HG02610 (cell line): ENCODE results near the gene DUSP7.

Experiments used
- ATAC-seq: cut with Tn5 transposase; IDR thresholded peaks from one replicate; pipeline ENCODE4 v1.9.1; 2021; ENCODE audit warnings: mild to moderate bottlenecking, moderate library complexity; ENCODE audit not compliant: unreplicated experiment

The DUSP7 gene, protein sequence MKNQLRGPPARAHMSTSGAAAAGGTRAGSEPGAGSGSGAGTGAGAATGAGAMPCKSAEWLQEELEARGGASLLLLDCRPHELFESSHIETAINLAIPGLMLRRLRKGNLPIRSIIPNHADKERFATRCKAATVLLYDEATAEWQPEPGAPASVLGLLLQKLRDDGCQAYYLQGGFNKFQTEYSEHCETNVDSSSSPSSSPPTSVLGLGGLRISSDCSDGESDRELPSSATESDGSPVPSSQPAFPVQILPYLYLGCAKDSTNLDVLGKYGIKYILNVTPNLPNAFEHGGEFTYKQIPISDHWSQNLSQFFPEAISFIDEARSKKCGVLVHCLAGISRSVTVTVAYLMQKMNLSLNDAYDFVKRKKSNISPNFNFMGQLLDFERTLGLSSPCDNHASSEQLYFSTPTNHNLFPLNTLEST

GRCh38 chr3:52056521-52056967 is at the start of gene DUSP7:
TSS of gene DUSP7 (minus strand) at chr3:52056571. CDS start at chr3:52056366, 205 bp downstream.
- ATAC-seq: peak; percentile 20

DNA sequence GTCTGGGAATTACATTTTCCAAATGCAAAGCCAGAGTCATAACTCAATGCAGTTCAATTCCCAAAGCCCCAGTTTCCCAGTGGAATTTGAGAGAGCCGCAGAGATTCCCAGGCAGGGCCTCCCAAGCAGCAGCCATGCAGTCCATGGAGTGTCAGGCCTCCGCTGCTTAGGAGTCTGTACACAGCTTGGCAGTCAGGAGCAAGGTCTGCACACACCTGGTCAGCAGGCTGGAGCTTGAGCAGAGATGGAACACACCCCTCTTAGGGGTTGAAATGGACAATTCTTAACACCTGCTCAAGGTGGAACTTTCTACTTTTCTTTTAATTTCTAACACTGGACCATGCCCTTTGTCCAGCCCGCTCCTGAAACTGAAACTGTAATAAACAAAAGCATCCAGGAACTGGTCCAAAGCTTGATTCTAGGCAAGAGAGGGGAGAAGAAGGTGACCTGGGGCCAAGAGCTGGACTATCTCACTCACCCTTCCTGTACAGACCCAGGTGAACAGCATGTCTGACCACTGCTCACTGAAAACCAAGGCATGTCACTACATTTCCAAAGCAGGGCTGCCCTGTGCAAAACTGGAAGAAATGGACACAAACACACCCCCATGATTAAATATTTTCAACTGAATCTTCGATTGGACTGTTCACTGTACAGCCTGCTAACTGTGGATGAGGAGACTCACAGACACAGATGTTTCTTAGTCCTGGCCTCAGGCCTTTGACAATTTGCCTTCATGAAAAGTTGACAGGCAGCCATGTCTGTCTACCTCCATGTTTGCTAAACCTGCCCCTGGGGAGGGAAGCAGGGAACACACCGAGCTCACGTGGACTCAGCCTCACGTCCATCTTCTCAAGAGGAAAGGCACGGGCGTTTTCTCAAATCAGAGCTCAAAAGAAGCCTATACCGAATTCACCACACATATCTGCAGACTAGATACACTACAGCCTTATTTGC is 48.6 kb upstream of the DUSP7 start:
- ATAC-seq: no peak

DNA sequence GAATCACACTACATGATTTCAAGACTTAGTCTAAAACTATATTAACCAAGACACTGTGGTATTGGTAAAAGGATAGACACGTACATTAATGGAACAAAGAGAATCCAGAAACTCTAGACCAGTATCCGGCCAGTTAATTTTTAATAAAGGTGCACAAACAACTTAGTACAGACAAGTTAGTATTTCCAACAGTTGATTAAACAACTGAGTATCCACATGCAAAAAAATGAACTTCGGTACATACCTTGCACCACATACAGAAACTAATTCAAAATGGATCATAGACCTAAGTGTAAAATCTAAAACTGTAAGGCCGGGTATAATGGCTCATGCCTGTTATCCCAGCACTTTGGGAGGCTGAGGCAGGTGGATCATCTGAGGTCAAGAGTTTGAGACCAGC is 46.6 kb upstream of the DUSP7 start:
- no peak for ATAC-seq

DNA sequence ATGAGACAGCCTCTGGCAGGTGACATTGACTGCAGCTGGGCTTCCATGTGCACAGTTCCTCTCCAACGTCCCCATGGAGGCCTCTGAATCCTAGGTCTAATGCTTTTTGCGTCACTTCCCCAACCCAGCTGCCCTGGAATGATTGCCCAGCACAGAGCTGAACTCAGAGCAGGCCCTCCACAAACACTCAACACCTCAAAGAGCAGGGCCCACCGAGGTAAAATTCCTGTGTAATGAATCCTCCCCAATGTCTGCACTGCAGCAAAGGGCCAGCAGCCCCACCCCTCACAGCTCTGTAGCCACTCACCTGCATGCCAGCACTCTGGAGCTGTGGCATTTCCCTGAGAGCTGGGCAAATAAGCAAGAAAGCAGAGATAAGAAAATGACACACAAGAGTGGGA is 42.6 kb upstream of the DUSP7 start:
- no peak for ATAC-seq

- ATAC-seq: no peak
These were observed 41.6 kb upstream of the DUSP7 start for GRCh38 chr3:52097851-52098507.

DNA sequence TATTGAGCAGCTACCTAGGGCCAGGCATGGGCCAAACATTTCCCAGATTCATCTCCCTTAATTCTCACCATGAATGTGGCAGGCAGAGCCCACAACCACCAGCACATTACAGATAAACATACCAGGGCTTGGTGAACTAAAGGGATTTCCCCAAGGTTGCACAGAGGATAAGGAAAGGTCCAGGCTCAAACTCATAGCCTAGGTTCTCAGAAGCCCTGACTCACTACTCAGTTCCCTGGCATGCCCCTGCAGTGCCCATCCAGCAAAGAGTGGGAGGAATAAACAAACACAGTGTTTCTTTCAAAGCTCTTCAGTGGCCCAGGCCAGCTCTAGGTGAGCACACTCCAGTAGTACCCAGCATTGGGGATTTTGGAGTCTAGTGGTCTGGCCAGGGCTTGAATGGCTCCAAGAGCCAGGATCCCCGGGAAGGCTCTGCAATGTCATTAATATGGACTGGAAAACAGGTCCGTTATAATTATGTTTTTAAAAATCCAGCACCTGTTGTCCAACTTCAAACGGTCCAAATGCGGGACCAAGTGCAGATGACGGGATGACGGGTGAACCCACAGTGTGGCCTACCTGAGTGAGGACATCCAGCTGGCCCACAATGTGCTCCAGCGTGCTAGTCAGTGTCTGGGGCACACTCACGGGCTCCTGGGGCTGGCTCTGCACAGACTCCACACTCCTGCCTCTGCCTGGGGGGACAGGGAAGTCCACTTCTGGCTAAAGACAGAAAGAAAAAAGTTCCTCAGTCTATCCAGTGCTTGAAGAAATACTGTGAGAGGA is 39.8 kb upstream of the DUSP7 start:
- no peak for ATAC-seq

- ATAC-seq: no peak
These were observed 38.5 kb upstream of the DUSP7 start for GRCh38 chr3:52094571-52095485.

- ATAC-seq: no peak
These were observed 37.6 kb upstream of the DUSP7 start for GRCh38 chr3:52093756-52094545.

DNA sequence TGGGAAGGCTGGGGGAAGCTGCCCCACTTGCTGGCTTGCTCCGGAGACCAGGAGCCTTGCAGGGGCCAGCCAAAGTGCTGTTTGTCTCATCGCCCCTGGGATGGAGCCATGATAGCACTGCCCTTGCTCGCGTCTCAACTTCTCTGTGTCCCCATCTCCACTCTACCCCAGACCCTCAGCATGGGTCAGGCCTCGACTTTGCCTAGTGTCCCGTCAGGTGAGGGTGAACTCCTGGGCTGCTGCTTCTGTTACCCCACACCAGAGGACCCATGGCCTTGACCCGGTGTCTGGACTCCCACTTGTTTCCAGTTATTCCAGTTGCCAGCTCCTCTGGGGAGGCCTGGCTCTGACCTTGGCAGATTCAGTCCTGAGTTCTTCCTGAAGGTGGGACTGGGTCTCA is 36.5 kb upstream of the DUSP7 start:
- no peak for ATAC-seq

DNA sequence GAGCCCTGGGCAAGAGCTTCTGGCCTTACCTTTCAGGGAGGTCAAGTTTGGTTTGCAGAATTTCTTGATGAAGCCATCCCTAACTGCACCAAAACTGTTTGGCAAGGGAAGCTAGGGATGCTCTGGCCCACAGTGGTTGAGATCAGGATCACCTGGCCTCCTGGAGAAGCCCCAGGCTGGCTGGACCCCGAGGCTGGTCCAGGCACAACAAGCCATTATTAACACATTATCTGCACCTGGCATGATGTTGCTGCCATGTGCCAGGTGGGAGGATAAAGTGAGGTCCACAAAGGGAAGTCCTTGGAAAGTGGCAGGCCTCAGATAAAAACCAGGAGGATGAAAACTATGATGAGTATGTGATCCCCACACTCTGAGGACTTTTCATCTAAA is 35.9 kb upstream of the DUSP7 start:
- no peak for ATAC-seq

- no peak for ATAC-seq
These were observed 35.4 kb upstream of the DUSP7 start for GRCh38 chr3:52091586-52092270.

GRCh38 chr3:52090933-52091468 is 34.6 kb upstream of the DUSP7 start:
- no peak for ATAC-seq

- no peak for ATAC-seq
These were observed 34.0 kb upstream of the DUSP7 start for GRCh38 chr3:52090131-52090932.

GRCh38 chr3:52089691-52090090 is 33.3 kb upstream of the DUSP7 start:
- ATAC-seq: no peak

GRCh38 chr3:52088445-52089367 is 32.3 kb upstream of the DUSP7 start:
- ATAC-seq: no peak

- no peak for ATAC-seq
These were observed 31.4 kb upstream of the DUSP7 start for GRCh38 chr3:52087731-52088130.
